G401.6 (cell line): ENCODE results near the gene COBLL1.
"Not testable (repeated sequence)": the region's sequence is repeated elsewhere in the genome, so short reads cannot be mapped to it uniquely, and the experiment has no call there.

ENCODE experiments used
- FAIRE-seq: peaks from 2 replicates; lab custom pipeline; 2012; peaks lifted over from hg19 to GRCh38; lab: Jason Lieb, UNC

The COBLL1 gene, protein sequence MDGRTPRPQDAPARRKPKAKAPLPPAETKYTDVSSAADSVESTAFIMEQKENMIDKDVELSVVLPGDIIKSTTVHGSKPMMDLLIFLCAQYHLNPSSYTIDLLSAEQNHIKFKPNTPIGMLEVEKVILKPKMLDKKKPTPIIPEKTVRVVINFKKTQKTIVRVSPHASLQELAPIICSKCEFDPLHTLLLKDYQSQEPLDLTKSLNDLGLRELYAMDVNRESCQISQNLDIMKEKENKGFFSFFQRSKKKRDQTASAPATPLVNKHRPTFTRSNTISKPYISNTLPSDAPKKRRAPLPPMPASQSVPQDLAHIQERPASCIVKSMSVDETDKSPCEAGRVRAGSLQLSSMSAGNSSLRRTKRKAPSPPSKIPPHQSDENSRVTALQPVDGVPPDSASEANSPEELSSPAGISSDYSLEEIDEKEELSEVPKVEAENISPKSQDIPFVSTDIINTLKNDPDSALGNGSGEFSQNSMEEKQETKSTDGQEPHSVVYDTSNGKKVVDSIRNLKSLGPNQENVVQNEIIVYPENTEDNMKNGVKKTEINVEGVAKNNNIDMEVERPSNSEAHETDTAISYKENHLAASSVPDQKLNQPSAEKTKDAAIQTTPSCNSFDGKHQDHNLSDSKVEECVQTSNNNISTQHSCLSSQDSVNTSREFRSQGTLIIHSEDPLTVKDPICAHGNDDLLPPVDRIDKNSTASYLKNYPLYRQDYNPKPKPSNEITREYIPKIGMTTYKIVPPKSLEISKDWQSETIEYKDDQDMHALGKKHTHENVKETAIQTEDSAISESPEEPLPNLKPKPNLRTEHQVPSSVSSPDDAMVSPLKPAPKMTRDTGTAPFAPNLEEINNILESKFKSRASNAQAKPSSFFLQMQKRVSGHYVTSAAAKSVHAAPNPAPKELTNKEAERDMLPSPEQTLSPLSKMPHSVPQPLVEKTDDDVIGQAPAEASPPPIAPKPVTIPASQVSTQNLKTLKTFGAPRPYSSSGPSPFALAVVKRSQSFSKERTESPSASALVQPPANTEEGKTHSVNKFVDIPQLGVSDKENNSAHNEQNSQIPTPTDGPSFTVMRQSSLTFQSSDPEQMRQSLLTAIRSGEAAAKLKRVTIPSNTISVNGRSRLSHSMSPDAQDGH

DNA sequence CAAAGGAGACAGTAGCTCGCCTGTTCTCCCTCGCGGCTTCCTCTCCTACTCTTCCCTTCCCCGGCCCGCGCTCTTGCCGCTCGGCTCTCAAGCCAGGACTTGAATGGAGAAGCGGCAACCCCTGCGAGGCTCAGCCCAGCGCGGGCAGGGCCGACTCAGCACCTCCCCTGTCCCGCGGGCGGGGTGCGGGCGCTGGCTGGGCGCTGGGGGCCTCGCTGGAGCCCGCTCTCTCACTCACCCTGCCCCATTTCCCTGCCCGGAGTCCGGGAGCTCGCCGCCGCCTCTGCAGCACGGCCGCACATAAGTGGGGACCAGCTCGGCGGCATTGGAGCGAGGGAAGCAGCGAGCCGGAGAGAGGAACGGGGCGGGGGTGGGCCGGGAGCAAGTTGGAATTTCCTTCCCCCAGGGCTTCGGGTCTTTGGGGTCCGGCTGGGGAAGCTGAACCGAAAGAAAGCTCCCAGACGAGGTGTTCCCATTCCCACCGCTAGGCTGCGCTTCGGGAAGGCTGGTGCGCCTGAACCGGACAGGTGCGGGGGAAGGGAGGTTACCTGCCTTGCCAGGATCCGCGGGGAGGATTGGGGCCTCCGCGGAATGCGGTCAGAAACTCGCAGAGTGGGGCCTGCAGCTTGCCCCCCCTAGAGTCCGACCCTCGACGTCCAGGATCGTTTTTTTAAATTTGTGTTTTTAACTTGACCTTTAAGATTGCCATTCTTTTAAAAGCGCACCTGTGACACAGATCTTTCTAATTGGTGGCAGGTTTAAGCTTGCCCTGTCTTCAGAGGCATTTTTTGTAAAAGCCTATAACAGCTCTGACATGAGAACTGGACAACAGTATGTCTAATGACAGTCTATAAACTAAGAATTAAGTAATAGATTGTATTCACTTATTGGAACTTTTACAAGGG lies at the start of gene COBLL1:
TSS of gene COBLL1 (minus strand) at position 105 of the 905 bp plus-strand sequence. CDS start 627 bp downstream, outside the sequence.
- no peak for FAIRE-seq

DNA sequence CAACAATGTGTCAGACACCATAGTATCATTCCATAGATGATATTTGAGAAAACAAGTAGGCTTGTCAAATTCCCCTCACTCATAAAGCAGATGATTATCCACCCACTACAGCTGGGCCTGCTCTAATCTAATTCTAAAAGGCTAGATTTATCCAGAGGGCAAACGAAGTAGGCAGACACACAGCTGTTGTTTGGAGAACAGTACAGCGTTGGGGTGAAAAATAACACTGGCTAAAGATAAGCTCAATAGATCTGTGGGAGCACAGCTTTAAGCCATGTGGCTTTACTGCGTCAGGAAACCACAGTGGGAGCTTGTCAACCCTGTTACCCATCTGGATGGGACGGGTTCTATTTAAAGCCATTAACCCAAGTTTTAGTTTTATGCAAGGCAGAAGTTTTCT lies 48.9 kb upstream of the COBLL1 start:
- no peak for FAIRE-seq

DNA sequence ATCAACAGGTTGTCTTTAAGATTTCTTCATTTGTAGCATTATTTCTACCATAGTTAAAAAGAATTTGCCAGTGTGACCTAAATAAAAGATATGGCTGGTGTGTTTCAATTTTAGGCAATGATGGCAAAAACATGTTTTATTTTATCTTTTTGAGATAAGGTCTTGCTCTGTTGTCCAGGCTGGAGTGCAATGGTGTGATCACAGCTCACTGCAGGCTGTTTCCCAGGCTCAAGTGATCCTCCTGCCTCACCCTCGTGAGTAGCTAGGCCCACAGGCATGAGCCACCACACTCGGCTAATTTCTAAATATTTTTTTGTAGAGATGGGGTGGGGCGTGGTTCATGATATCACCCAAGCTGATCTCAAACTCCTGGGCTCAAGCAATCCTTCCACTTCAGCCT lies 47.0 kb upstream of the COBLL1 start:
- FAIRE-seq = no peak

DNA sequence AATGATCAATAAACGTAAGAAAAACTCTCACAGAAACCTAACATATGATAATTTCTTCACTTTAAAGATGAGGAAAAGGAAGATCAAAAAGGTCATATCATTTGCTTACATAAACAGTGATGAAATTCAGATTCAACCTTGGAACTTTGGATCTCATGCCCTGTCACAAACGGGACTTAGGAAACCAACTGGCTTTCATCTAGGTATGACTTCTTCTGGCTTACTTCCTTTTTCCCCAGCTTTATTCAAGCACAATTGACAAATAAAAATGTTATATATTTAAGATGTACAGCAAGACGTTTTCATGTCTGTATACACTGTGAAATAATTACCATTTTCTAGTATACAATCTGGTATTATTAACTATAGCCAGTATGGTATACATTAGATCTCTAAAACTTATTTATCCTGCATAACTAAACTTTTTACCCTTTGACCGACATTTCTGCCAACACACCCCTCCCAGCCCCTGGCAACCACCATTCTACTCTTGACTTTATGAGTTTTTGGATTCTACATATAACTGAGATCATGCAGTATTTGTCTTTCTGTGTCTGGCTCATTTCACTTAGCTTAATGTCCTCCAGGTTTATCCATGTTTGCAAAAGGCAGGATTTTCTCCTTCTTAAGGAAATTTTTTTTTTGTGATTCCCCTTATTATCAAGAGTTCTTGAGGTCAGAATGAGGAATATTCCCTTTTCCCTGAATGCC lies 46.0 kb upstream of the COBLL1 start:
- no peak for FAIRE-seq

DNA sequence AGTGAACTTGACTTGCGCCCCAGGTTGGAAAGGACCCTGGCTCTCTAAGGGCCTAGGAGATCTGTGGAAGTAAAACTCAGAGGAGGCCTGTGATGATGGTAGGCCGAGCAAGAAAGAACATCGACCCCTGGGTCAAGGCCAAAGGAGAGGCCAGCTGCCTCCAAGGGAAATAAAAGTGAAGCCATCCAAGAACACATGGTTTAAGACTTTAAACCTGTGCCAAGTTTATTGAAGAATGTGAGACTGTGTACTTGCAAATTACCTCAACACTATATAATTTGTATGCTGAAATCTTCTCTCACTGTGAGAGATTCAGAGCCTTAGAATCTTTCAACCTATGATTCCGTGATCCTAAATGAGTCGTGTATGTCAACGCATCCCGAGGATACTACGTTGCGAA lies 40.7 kb upstream of the COBLL1 start:
- no peak for FAIRE-seq

DNA sequence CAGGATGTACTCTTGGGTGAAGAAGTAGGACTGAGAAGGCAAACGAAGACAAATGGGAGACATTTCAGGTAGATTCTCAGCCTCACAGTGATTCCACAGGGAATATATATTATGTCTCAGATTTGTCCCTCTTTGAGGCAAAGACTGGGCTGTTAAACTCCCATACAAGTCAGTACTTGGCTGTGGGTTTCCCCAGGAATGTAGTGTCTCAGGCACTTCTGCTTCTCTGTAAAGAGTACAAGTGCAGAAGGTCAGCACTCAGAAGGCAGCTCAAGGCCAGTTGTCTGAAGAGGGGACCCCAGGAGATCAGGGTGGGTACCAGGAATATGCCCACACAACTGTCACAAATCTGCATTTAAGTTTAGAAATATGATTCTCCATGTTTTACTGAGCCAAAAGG lies 39.9 kb upstream of the COBLL1 start:
- FAIRE-seq = no peak

DNA sequence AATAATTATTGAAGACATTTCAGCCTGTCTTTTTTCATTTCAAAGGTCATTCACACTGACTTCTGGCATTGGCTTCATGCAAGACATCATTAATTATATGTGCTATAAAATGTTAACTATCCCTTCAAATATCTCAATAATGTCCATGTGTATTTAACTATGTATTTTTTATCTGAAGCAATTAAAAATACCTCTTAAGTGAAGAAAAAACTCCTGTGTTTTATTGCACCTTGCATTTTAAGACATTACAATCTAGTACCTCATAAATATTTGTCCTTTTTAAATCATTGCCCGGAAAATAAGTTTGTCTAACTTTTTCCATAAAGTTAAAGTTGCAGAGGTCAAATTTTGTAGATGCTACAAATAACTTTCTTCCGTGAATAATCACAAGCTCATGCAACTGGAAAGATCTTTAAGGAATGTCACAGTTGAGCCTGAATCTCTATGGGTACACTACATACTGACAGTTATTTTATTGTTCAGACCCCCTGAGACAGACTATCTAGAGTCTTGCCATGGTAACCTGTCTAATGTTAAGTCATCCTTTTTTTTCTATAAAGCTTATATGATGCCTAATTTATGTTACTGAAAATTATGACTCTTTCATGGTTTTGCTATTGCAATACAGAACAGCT lies 38.4 kb upstream of the COBLL1 start:
- FAIRE-seq = no peak

DNA sequence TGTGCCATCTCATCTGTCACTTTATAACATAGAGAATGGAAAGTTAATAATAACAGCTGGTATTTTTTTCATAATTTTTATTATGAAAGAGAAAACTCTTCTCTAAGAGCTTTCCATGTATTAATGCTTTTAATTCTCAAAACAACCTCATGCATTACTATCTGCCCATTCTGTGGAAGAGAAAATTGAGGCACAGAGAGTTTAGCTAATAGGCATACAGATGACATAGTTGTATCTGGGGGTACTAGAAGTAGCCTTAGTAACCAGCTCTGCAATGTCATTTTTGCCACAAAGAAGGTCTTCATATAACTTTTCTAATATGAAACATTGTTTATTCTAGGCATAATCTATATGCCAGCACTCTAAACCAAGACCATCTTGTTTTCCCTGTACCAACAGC lies 36.3 kb upstream of the COBLL1 start:
- no peak for FAIRE-seq

DNA sequence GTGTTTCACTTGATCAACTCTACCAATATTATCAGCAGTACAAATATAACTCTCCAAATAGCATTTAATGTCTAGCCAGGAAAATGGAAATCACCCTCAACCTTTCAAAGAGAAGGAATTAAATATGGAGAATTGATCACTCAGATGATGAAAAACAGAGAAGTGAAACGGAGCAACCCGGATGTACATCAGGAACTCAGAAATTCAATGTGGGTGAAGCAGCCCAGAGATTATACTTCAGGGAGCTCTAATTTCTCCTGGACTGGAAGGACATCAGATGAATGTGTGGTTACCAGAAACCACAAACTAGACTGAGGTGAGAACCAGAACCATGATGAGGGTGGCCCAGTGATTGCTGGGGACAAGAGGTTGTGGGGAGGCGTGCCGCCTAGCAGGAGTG lies 35.5 kb upstream of the COBLL1 start:
- FAIRE-seq = no peak

DNA sequence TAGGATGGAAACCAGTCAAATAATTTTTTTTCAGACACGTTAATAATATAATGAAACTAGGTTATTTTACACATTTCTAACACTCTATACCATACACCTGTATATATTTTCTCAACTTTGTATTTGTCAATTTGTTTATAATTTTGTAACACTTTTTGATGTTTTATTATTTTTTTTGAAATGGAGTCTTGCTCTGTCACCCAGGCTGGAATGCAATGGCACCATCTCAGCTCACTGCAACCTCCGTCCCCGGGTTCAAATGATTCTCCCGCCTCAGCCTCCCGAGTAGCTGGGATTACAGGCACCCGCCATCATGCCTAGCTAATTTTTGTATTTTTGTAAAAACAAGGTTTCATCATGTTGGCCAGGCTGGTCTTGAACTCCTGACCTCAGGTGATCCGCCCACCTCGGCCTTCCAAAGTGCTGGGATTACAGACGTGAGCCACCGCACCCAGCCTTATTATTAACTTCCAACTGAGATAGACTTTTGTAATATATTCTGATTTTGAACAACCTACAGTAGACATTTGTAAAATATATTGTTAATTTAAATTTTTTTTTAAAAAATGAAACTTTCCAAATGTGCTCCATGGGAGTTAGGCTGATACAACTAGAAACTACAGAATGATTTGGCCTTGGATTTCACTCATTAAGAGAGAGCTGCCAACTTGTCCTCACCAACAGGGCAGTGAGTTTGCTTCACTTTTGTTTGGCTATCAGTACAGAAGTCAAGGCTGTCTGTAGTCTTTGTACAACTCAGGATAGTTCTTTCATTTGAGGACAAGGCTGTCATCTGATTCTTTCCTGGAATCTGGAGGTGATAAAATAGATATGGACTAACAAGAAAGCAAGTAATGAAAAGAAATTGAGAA lies 33.9 kb upstream of the COBLL1 start:
- FAIRE-seq = no peak

DNA sequence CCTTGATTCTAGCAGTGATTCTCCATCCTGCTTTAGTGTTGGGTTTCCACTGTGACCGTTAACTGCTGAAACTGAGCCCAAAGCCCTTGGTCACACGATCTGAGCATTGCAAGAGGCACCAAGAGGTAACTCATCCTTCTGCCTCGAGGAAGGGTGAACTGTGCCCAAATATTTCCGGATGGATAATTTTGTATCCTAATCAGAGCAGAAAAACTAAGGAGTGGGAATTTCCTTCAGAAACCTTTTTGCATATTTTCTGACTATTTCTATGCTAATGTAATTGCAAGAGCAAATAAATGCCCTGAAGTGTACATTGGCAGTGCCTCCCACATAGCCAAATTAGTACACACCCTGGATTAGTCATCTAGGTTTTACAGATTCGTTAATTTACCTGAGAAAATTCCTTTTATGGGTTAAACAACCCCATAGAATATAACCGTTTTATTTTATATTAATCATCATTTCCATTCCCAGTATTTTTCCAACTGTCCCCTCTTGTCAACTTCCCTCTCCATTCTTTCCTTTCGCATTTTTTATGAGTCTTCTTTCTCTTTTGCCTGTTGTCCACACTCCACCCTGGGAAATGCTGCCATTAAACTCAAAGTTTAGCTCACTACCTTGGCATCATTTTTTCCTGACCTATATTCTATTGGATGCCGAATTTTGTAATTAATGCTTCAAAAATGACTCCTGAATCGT lies 31.7 kb upstream of the COBLL1 start:
- FAIRE-seq = no peak

DNA sequence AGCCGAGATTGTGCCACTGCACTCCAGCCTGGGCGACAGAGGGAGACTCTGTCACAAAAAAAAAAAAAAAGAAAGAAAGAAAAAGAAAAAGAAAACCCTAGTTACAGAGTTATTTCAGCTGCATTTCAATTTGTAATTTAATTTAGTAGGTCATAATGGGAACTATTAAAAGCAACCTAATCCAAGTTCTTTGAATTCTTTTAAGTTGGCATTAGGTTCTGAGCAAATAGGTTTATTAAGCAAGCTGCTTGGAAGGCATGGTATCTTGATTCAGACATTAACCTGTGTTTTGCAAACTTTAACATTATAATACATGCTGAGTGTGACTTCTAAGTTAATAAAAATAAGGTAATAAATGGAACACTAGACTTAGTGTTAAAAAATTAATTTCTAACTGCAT lies 29.8 kb upstream of the COBLL1 start:
- FAIRE-seq = no peak

DNA sequence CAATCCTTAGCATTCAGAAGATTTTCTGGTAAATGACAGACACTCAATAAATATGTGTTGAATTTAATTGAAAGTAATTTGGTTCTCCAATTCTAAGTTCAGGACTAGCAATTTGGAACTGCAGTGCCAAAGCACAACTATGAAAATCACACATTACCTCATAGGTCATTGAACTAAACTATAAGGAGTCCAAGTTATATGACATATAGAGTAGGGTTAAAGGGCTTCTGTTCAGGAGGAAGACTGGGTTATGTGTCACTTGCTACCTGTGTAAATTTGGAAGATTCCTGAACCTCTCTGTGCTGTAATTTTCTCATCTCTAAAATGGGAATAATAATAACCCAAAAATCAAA lies 27.8 kb upstream of the COBLL1 start:
- FAIRE-seq = no peak

DNA sequence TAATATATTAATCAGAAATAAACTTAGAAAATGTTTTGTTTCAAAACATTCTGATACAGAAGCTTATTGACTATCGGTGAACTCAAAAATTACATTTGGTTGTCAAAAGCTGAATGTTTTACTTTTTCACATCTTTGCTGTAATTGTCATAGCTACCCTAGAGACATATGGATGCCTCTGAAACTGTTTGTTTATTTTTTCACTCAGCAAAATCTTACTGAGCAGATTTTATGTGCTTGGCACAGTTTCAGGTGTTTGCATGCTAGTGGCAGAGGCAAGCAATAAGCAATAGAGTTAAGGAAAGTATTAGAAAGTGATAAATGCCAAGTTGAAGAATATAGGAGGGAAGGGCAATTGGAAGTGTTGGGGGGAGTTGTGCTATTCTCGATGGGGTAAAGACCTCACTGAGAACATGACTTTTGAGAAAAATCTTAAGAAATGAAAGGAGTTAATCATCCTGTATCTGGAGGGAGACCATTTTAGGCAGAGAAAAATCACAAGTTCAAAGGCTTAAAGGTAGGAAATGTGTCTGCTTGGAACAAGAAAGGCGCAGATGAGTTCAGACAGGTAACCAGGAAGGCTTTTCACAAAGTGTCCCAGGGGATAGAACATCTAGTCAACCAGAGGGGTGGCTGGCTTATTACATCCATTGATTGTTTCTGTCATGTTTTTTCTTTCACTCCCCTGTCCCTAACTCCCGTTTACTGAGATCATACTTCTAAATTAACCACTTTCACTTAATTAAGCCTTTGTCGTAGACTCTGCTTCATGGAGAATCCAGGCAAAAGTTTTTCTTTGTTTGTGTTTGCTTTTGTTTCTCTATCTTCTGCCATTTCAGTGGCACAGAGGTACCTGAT lies 27.2 kb upstream of the COBLL1 start:
- FAIRE-seq = no peak

DNA sequence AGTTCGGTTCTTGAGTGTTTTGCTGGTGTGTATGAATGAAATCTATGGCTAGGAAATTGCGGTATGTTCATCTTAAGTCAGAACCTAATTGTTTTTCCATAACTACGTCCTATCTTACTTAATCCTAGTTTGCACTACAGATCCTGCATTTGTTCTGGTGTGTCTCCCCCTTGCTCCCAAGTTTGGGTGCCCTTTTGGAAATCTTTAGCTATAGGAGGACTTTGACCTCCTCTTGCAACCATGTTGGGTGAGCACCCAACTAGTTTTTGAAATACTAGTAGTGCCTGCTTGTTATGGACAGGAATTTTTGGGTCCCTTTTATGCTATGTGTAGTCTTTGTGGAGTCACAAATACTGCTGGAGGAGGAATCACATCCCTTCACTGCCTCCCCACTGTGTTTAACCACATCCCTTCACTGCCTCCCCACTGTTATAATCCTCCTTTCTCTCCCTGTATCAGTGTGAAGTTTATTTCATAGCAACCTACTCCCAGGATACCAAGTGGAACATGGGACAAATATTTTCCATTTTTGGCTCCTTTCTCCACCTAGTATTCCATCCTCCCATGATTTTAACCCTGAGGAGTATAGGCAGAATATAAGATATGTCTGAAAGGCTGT lies 26.3 kb upstream of the COBLL1 start:
- no peak for FAIRE-seq

DNA sequence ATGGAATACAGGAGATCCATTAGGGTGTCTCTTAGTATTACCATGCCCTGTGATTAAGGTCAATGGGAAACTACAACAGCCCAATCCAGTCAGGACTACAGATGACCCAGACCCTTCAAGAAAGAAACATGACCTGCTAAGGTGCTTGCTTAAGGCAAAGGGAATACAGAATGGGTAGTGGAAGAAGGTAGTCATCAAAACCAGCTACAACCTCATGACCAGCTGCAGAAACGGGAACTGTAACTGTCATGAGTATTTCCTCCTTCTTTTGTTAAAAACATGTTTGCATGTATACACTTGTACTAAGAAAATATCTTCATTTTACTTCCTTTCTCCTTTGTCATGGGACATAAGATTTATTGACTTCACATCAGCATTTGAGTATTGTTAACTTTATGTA lies 24.8 kb upstream of the COBLL1 start:
- not testable (repeated sequence) for FAIRE-seq

DNA sequence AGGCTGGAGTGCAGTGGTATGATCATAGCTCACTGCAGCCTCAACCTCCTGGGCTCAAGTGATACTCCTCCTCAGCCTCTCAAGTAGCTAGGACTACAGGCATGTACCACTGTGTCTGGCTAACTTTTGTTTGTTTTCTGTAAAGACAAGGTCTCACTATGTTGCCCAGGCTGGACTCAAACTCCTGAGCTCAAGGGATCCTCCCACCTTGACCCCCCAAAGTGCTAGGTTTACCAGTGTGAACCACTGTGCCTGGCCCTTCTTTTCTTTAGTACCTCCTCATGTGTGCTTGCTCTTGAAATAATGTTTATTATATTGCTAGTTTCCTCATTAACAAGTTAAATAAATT lies 19.0 kb upstream of the COBLL1 start:
- FAIRE-seq = no peak
